Activated T-helper 1 cell treated with anti-CD3 and anti-CD28 coated beads, Interleukin-2, amount 50 U/mL, for 16 hours (primary cell): ENCODE results near the gene NTRK2.

ENCODE experiments used
- DNase-seq, 2 donors: peaks; one replicate each; pipeline ENCODE4 v3.0.0-alpha.2; 2020; ENCODE audit warnings: low read depth in 1 of 2, low spot score in 1 of 2

NTRK2 gene

DNA sequence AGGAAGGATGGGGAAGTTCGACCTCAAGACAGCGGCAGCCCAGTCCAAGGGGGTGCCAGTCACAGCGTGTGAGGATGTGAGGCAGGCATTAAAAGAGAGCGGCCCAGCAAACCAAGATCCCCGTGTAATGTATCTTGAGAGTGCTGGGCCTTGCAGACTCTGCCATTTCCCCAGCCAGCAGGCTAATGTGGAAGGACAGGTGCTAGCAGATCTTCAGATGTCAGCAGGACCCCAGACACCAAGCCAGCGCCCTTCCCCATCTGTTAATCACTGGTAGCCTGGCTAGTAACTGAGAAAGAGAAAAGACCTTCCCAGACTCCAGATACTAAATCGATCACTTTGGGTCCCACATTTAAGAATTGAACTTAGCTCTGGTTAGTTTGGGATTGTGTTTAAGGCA, 62.2 kb downstream of the NTRK2 start:
- DNase-seq, result no peak

DNA sequence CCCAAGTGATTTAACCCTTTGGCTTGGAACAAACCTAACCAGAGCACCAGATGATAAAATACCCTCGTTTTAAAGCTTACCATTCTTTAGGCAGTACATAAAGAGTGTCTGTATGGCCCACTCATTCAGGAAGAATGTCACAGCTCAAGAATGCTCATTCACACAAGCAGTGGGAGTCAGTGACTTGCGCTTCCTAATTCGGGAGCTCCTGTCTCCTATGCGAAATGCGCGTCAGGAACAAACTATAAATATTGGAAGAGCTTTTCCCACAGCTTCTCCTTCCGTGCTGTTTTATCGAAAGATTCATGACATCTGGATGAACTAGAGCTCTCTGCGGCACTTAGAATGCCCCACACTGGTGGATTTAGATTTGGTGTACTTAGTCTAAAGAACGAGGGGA, 66.6 kb downstream of the NTRK2 start:
- no peak for DNase-seq

DNA sequence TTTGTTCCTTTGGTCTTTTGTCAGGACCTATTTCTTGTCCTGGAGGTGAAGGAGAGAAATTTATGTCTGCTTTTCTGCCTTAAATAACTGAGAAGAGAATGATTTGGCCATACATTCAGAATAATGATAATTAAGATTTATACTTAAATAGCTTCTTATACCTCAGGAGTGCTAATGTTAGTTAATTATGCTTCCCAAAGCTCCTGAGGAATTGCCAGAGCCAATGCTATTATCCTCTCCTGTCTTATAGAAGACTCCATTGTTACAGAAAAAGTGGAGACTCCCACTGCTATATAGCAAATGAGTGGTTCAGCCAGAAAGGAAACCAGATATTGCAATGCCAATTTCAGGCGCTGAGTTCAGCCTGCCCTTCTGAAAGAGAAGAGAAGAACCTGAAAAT, 67.0 kb downstream of the NTRK2 start:
- DNase-seq, result no peak

DNA sequence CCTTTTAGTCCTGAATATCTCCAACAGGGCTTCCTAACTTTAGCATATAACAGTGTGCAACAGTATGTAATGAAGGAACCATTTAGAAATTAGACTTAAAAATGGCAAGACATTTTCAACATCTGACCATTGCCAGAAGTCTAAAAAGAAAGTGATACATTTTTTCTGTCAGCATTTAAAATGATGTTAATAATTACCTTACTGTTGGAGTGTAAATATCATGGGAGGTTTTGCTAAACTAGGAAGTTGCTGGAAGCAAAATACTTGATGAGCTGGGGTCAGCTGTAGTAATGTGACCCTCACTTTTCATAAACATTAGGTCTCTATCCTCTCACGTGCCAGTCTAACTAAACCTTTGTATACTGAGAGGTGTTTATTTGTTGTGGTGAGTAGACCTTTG, 68.8 kb downstream of the NTRK2 start:
- DNase-seq, result no peak

DNA sequence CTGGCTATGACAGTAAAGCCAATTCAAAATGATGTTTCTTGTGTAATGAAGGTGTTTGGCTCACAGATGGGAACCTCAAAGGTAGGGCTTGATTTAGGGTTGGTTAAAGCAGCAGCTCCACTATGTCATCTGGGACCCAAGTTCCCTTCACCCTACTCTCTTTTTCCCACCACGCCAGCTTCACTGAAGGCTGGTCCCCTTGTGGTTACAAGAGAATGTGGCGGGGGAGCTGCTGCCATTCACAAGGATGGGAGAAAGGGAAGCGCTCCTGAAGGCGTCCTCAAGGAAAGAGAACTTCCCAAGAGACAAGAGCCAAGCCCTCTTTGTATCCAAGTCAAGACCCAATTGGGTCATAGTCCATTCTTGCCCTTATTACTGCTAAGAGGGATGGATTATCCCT, 72.7 kb downstream of the NTRK2 start:
- DNase-seq, result no peak

DNA sequence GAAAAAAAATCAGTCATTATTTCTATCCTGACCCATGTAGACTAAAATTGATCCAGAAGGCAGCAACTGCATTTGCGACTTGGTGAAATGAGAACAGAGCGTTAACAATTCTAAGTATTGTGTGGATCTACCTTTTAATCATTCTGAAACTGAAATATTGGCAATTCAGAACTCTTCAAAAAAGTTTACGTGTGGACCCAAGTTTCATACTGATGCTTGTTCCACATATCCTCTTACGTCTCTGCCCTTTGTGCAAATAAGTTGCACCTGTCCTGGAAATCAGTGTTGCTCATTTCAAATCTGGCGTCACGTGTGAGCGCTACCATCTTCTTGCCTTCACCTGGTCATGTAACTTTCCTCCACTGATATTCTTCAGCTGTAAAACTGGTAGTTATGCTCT, 74.7 kb downstream of the NTRK2 start:
- no peak for DNase-seq

DNA sequence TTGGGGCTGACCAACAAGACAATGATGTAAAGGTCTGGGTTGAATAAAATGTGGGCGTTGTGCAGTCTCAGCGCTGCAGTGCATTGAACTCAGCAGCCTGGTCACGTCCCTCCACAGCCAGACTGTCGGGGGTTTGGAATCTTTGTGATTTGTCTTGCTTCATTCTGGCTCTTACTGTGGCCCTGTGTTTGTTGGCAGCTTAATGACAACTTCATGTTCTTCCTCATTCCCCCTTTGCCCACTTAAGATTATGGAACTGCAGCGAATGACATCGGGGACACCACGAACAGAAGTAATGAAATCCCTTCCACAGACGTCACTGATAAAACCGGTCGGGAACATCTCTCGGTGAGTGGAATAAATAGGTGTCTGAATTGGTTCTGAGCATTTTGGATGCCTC, 75.2 kb downstream of the NTRK2 start:
- DNase-seq, result no peak

DNA sequence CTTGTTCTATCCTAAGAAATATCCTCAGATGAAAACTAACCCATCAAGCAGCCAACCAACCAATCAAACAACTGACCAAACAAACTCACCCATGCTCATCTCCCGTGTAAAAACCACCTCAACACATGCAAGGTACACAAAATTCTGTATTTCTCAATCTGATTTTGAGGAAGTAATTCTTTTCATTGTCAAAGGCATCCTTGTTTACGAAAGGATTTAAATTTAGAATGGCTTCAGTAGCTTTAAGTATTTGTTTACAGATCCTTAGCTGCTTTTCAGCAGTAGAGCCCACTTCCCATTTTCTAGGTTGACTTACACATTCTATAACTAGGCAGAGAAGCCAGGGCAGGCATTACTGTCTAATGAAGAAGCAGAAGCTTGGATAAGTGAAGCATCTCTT, 78.6 kb downstream of the NTRK2 start:
- no peak for DNase-seq

DNA sequence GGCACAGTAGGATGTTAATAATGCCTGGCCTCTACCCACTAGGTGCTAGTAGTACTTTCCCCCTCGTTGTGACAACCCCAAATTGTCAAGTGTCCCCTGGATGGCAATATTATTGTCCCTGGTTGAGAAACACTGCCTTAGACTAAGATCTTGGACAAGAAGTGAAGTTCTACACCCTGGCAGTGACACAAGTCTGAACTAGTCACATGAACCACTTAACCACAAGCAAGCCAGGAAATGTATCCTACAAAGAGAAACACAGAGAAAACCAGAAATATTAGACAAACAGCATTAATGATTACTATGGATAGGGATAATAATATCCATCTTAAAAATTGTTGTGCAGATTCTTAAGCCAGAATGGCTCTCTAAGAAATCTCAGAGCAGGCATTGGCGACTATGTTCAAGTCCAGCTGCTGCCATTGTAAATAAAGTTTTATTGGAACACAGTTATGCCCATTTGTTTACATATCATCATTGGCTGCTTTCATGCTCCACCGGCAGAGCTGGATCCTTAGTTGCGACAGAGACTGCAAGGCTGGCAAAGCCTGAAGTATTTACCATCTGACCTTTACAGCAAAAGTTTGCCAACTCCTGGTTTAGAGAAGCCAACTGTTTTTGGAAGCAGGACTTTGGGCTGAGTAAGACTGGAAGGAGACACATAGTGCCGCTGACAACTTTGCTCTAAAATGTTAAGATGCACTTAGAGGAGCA, 80.8 kb downstream of the NTRK2 start:
- DNase-seq, result no peak

DNA sequence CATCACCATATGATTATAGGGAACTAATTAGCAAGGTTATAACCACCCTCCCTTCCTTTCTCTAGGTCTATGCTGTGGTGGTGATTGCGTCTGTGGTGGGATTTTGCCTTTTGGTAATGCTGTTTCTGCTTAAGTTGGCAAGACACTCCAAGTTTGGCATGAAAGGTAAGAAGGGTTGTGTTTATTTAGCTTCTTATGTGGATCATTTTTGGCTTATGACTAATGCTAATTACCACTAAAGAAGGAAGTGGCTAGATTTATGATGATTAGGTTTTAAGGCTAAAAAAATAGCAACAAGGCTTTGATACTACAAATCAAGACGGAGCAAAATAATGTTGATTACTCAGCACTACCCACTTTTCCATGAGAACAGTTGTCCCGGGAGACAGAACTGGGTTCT, 82.4 kb downstream of the NTRK2 start:
- DNase-seq, result no peak

DNA sequence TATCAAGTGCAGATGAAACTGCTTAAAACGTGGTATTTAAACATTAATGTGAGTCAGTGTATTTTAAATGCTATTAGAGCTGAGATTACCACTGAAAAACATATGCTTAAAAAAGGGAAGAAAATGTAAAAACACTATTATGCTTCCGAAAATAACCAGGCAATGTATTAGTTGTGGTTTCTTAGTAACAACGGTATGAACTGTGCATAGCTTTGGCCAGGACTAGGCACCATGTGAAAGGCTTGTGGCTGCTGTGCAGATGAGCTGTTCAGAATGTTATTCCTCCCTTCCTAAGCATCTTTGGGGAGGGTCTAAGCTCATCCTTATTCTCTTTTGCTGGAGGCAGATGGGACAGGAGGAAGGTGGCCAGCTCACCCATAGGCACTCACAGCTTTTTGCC, 84.9 kb downstream of the NTRK2 start:
- no peak for DNase-seq

DNA sequence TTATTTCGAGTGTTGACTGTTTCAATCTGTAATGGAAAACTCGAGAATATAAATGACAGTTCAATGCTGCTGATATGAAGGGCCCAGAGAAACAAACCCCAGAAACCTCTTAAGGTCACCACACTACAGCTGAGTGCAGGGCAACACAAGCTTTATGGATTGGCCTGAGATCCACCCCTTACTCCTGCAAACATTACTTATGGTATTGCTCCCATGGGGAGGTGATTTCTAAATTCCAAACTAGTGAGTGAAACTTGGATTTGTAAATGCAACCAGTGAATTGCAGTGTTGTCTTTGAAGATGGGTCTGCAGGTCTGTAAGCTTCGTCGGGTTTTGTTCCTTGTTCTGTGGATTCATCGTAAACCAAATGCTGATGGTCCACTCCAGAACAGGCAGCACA, 85.4 kb downstream of the NTRK2 start:
- DNase-seq, result no peak

DNA sequence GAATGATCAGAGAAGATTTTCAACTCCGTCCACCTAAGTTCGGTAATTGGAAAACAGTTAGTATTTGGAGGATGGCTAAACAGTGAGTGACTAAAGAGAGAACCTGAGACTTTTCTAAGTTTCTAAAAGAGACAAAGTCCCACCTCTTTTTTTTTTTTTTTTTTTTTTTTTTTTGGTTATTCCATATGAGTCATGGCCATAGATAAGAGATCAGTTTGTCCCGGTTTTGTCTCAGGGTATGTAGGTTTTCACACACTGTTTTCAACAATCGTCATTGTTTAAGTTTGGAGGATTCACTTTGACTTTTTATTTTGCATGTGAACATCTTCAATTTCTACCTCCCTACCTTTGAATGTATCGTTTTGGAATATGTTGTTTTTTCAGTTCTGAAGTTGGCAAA, 85.9 kb downstream of the NTRK2 start:
- no peak for DNase-seq

DNA sequence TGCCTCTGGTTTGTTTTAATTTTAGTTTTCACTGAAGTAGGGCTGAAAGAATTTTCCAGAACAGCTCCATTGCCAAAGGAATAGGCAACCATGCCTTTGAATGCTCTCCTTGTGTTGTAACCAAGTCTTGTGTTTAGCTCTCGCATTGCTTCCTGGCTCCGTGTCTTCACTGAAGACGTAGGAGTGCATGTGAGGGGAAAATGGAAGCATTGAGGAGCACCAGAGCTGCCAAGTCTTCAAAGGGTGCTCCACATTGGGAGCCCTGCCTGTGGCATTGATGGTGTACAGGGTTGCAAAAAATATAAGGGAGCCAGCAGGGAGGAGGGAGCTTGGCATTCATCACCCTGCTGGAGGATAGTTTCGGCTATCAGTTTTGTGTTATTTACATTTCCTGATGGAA, 86.6 kb downstream of the NTRK2 start:
- DNase-seq, result no peak

DNA sequence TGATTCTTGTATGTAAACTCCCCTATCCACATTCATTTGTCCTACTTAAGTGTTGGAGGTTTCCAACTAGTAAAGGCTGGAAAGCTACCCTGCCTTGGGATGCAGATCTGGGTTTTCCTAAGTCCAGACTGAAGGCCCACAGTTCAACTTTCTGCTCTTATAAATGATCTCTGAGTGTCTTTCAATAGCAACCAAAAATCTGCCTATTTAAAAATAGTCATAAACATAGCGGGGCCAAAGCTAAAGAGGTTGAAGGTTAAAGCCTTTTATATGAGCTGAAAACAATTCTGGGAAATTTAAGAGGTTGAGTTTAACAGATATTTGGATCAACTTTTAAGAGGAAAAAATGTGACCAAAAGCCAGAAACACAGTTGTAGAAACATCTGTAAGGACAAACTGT, 87.2 kb downstream of the NTRK2 start:
- no peak for DNase-seq

DNA sequence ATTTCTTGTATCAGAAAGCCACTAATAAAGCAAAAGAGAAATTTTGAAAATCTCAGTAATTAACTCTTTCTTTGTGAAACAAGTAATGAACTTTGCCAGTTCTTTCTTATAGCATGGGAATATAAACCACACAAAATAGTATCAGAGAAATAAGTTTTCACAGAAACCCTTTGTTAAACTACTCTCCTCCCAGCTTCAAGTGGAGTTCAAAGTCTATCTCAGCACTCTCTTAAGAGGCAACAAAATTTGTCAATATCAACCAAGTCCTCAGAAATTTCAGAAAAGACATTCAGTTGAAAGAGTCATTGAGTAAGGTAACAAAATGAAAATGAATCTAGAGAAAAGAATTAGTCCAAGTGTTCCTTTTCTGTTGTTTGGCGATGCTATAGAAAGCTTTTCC, 89.3 kb downstream of the NTRK2 start:
- no peak for DNase-seq

DNA sequence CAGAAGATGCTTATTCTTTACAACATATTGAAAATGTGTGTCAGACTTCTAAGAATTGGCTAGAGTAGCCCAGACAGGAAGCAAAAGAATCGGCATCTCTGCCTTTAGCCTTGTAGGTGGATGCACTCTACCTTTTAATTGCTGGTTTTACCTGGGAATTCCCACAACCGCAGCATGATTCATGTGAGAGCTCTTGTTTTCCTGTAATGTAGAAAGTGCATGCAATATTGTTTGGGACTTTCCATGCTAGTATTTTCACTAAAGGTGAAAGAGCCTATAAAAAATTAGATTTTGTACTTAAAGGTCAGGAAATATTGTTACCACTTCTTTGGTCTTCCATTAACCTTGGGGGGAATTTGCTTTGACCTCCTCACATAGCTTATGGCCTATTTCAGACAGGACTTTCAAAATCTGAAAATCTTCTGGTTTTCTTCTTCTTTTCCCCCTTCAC, 89.8 kb downstream of the NTRK2 start:
- no peak for DNase-seq

DNA sequence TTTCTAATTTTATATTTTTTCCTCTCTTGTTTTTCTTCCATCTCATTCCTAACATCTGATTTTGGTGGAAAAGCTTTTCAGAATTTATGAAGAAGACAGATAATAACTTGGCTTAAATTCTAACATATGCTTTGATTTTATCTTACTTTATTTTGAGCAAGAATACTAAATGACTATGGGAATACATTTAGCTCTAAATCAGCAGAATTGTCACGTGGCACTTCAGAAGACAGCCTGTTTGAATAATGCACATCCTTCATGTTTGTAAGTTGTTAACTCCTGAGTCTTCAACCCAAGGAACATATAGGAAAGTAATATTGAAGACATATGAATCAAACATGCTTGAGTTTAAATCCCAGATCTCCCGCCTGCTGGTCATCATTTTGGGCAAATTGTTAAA, 90.3 kb downstream of the NTRK2 start:
- DNase-seq, result no peak

DNA sequence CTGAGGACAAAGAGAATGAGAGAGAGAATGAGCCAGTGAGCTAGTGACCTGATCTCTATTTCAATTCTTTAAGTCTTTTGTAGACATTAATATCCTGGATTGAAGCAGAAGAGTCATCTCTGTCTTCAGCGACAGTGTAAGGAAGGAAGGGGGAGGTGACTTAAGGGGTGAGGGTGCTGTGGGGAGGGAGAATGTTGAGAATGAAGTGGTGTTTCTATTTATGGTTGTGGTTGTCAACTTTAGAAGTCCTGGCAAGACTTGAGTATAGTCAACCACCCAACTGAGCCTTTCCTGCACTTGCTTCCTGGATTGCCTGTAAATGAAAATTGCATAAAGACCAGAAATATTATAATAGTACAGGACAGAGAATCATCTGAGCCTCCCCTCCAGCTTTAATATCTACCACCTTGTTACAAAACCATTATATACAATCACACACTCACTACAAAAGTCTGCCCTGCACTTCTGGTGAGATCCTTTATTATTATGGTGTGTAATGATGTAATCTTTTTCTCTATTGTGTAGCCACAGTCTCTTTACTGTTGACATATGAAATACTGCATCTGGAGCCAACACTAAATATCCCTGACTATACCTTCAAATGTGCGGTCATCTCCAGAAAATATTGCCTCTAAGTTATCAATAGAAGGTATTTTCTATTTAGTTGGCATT, 91.7 kb downstream of the NTRK2 start:
- no peak for DNase-seq

DNA sequence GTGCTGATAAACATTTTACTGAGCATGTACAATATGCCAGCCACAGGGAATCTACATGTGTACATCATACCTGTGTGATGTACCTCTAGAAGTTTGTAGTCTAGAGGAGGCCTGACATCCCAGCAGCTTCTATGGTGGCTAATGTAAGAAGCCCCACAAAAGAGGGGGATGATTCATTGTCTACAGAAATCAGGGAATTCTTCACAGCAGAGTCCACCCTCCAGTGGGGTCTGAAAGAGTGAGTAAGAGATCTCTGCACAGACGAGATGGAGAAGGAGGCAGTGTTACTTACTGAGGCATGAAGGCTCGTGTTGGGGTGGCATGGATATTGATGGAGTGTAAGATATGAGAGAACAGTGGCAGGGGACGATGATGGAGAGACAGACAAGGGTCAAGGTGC, 103.0 kb downstream of the NTRK2 start:
- no peak for DNase-seq

DNA sequence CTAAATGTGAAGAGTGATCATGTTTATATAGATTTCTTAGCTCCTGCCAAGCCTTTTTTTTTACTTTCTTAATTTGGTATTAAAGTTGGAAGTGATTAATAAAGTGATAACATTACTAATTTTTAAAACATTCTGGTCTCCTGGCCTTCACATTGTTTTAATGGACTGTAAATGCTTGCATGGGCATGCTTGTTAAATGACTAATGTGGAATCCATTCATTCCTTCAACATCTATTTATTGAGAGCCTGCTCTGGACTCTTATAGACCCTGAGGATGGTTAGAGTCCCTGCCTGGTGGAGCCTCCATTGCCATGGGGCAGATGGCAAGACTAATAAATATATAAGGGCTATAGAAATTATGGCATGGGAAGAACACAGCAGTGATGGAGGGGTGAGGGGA, 103.5 kb downstream of the NTRK2 start:
- no peak for DNase-seq

DNA sequence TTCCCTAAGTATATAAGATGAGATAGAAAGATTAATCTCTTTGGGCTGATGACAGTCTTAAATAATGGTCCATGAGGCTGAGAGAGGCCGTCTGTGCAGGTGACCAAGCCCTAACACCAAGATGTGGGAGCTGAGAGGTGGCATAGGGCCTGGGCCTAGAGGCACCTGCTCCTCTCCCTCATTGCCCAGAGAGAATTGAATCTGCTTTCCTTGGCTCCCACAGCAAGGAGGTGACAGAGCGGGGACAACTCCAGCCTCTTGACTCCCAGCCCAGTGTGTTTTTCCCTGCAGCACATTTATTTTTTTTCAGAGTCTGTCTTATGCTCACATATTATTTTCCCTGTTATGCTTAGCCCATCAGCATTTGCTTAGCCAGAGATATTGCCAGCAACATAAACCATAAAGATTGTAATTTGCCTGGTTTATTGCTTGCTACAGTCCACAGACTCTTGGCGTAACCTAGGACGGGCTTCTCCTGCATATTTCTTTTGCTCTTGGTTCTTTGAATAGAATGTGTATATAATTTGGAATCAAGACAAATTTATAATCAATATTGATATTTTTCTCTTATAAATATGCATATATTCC, 105.6 kb downstream of the NTRK2 start:
- no peak for DNase-seq

DNA sequence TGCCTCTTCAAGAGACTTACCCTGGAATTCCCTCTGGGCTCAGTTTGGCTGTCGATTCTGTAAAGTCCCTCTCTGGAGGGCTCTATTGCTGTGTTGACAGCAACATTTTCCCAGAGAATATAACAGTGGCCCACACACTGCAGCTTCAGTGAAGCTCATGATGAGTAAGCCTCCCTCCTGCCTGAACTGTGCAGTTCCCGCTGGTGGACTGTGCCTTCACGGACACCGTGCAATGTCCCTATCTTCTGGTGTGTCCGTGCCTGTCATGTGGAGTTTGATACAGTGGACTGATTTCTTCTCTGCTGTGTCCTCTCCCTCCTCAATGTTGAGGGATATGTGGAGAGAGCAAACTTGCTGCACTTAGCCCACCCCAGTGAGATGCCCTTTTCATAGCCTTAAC, 109.0 kb downstream of the NTRK2 start:
- no peak for DNase-seq
